ENCODE measurements around the gene TMEM72.

- TF ChIP-seq REST (IDR thresholded peaks at IDR 0.05; ENCODE audit: unreplicated experiment) (no peak), CTCF (conservative IDR thresholded peaks at IDR 0.05; ENCODE audit: low read depth in 2 of 2) (no peak), EZH2phosphoT487 (IDR thresholded peaks at IDR 0.05; ENCODE audit: unreplicated experiment) (no peak), EZH2 (IDR thresholded peaks at IDR 0.05; ENCODE audit: low read depth, unreplicated experiment) (no peak), POLR2AphosphoS5 (IDR thresholded peaks at IDR 0.05; ENCODE audit: low read depth) (no peak)
Observed at GRCh38 chr10:44899450-44900080, 11.6 kb upstream of the TMEM72 start.

Data from GM23338 (cell line).